Right kidney (tissue), 9 donors: Measurements from ENCODE around the gene CATSPER2.
"Not testable (repeated sequence)": the region's sequence is repeated elsewhere in the genome, so short reads cannot be mapped to it uniquely, and the experiment has no call there.

Experiments used
- DNase-seq: peaks from one replicate; pipeline ENCODE4 v3.0.0-alpha.2; 2016
- long read RNA-seq, 8 donors: transcript quantifications; one replicate each; lab custom pipeline, GENCODE V29; 2026

Gene CATSPER2
- long read RNA-seq, donor 1, partial matches to known transcripts = 821 of 821 reads
- long read RNA-seq, donor 1, other reads (novel, unspliced or antisense) = 0 of 821 reads
- long read RNA-seq, donor 2 = 0 reads
- long read RNA-seq, donor 3 = 0 reads
- long read RNA-seq, donor 4, partial matches to known transcripts = 0 of 1 reads
- long read RNA-seq, donor 4, other reads (novel, unspliced or antisense) = 0 of 1 reads
- long read RNA-seq, donor 5 = 0 reads
- long read RNA-seq, donor 6 = 0 reads
- long read RNA-seq, donor 7 = 0 reads
- long read RNA-seq, donor 8 = 0 reads

GRCh38 chr15:43648649-43649429 lies at the start of gene CATSPER2:
CATSPER2 (minus strand) TSS chr15:43648844; CDS start chr15:43648061, 783 bp downstream.
- no peak for DNase-seq

- not testable (repeated sequence) for DNase-seq
These were observed 44.7 kb upstream of the CATSPER2 start, which contains the start of gene CKMT1A for GRCh38 chr15:43693148-43694022. CKMT1A (plus strand) TSS chr15:43693859; CDS start chr15:43694051, 192 bp downstream.

GRCh38 chr15:43692679-43693078 lies 44.0 kb upstream of the CATSPER2 start:
- not testable (repeated sequence) for DNase-seq

GRCh38 chr15:43689604-43690301 lies 41.1 kb upstream of the CATSPER2 start:
- DNase-seq = not testable (repeated sequence)

GRCh38 chr15:43674175-43674574 lies 25.5 kb upstream of the CATSPER2 start:
- not testable (repeated sequence) for DNase-seq

- DNase-seq = not testable (repeated sequence)
These were observed 17.5 kb upstream of the CATSPER2 start for GRCh38 chr15:43666177-43666576.

- not testable (repeated sequence) for DNase-seq
These were observed 14.7 kb upstream of the CATSPER2 start for GRCh38 chr15:43663333-43663732.

GRCh38 chr15:43662293-43662692 lies 13.6 kb upstream of the CATSPER2 start:
- not testable (repeated sequence) for DNase-seq

- DNase-seq = not testable (repeated sequence)
These were observed 11.1 kb upstream of the CATSPER2 start for GRCh38 chr15:43659727-43660126.

GRCh38 chr15:43649430-43649926 lies 834 bp upstream of the CATSPER2 start:
- DNase-seq = not testable (repeated sequence)

- DNase-seq = not testable (repeated sequence)
These were observed 10.0 kb downstream of the CATSPER2 start for GRCh38 chr15:43638464-43639204.

- not testable (repeated sequence) for DNase-seq
These were observed 21.7 kb downstream of the CATSPER2 start for GRCh38 chr15:43626937-43627336.

GRCh38 chr15:43625106-43625505 lies 23.5 kb downstream of the CATSPER2 start:
- no peak for DNase-seq

- not testable (repeated sequence) for DNase-seq
These were observed 26.4 kb downstream of the CATSPER2 start for GRCh38 chr15:43622068-43622799.

- DNase-seq = not testable (repeated sequence)
These were observed 29.9 kb downstream of the CATSPER2 start, which contains the start of gene STRC for GRCh38 chr15:43618700-43619099. STRC (minus strand) TSS chr15:43618800; CDS start chr15:43618722, 78 bp downstream.

- DNase-seq = not testable (repeated sequence)
These were observed 30.9 kb downstream of the CATSPER2 start for GRCh38 chr15:43617750-43618149.

- not testable (repeated sequence) for DNase-seq
These were observed 46.4 kb downstream of the CATSPER2 start for GRCh38 chr15:43602233-43602632.

- DNase-seq = not testable (repeated sequence)
These were observed 48.4 kb downstream of the CATSPER2 start for GRCh38 chr15:43600200-43600599.

GRCh38 chr15:43599131-43599530 lies 49.5 kb downstream of the CATSPER2 start:
- DNase-seq = not testable (repeated sequence)
